ENCODE results near the gene SHB. TPM values are rescaled to one million over a fixed set of nuclear protein-coding genes. Genes with fewer than 3 reads are reported as not detected.

SHB gene
- total and polyA plus RNA-seq, 2 donors (not counting 3 experiments of a cell fraction or from before 2014, with no cell fraction given): 13.4 to 24.9 TPM

GRCh38 chr9:38039090-38039906 is 29.7 kb downstream of the SHB start:
- BruUV-seq (replicated peaks): no TSS peak
- H4K20me1 ChIP-seq (replicated peaks; ENCODE audit: control insufficient read depth, extremely low read depth, insufficient read depth, low read length): no peaks in the 10 kb centered on the region

GRCh38 chr9:38038307-38039089 is 30.5 kb downstream of the SHB start:
- peak overlapping the region; percentile 51 for H3K4me2 ChIP-seq (ENCODE audit: insufficient read depth, low read length)
- peaks cover 61% of the 10 kb centered on the region for H3K79me2 ChIP-seq (ENCODE audit: control insufficient read depth, insufficient read depth, low read length)
- H3K4me1 ChIP-seq (ENCODE audit: control insufficient read depth, extremely low read depth, insufficient read depth, low read length): peaks cover 54% of the 10 kb centered on the region
- intact Hi-C loops (cut with micrococcal nuclease): loop anchor here (1.0 to 2.0 kb wide), 3 partner anchors 9 to 30 kb away; partner anchors contain the start of gene SHB
- peak overlapping the region; percentile 50 for H3K9ac ChIP-seq (replicated peaks; ENCODE audit: extremely low read depth, insufficient read depth, low read length)
- dilution Hi-C loops (cut with MboI; ENCODE audit: extremely low pct_ligation_motif_present, low sequenced_read_pairs): no loop called here
- no peaks in the 10 kb centered on the region for H3K9me3 ChIP-seq (replicated peaks; ENCODE audit: control insufficient read depth, insufficient read depth, low read length)
- no peaks in the 10 kb centered on the region for H3K27me3 ChIP-seq (ENCODE audit: control insufficient read depth in 2 of 2, insufficient read depth in 2 of 2, low read length in 2 of 2)
- TF ChIP-seq POLR2AphosphoS5 (IDR thresholded peaks at IDR 0.05; ENCODE audit: insufficient read depth, low read depth, low read length): peak; percentile 6
- TF ChIP-seq GATA2 (IDR thresholded peaks at IDR 0.05; ENCODE audit: insufficient read depth, insufficient read length, low read depth, low read length): peak; percentile 17
- no peak for TF ChIP-seq JUN (IDR thresholded peaks at IDR 0.05; ENCODE audit: borderline replicate concordance, insufficient read depth, insufficient read length, low read depth)
- DNase-seq (ENCODE audit: low read depth, low spot score): peak; percentile 77
- peak; percentile 84 for FAIRE-seq
- no peak overlapping the region for H3K4me3 ChIP-seq (replicated peaks in 1 of 3; ENCODE audit: insufficient read depth in 1 of 3, low read depth in 1 of 3, low read length in 3 of 3)
- H4K20me1 ChIP-seq (replicated peaks; ENCODE audit: control insufficient read depth, extremely low read depth, insufficient read depth, low read length): no peaks in the 10 kb centered on the region
- ChIA-PET CTCF (interaction anchor here (0.6 to 3.4 kb wide), 4 partner anchors 9 to 125 kb away, joined by 3 to 12 read pairs (median 4); no protein-coding TSS in a partner anchor), POLR2A (interaction anchor here (1.0 to 1.1 kb wide), 2 partner anchors 9 to 75 kb away, joined by 3 read pairs; no protein-coding TSS in a partner anchor)
- H2AFZ ChIP-seq (ENCODE audit: low read depth, low read length): peak overlapping the region; percentile 13
- peak overlapping the region; percentile 77 for H3K27ac ChIP-seq (ENCODE audit: insufficient read depth, low read depth, low read length)
- H3K36me3 ChIP-seq (ENCODE audit: control insufficient read depth in 2 of 2, extremely low read depth in 1 of 2, insufficient read depth in 2 of 2, low read length in 2 of 2): no peaks in the 10 kb centered on the region
- BruUV-seq (replicated peaks): no TSS peak
- H3K9me1 ChIP-seq (replicated peaks; ENCODE audit: control insufficient read depth, extremely low read depth, insufficient read depth, low read length): no peaks in the 10 kb centered on the region

More at GRCh38 chr9:38039090-38039906, 29.7 kb downstream of the SHB start:
- no peak overlapping the region for H3K4me3 ChIP-seq (replicated peaks in 1 of 3; ENCODE audit: insufficient read depth in 1 of 3, low read depth in 1 of 3, low read length in 3 of 3)
- H3K9me3 ChIP-seq (replicated peaks; ENCODE audit: control insufficient read depth, insufficient read depth, low read length): no peaks in the 10 kb centered on the region
- DNase-seq (ENCODE audit: low read depth, low spot score) (peak; percentile 53), FAIRE-seq (peak; percentile 70)
- H3K4me1 ChIP-seq (ENCODE audit: control insufficient read depth, extremely low read depth, insufficient read depth, low read length): peaks cover 54% of the 10 kb centered on the region
- peak; percentile 26 for TF ChIP-seq FOS (IDR thresholded peaks at IDR 0.05; ENCODE audit: borderline replicate concordance, insufficient read depth, low read length)
- TF ChIP-seq GATA2 (IDR thresholded peaks at IDR 0.05; ENCODE audit: insufficient read depth, insufficient read length, low read depth, low read length): no peak
- intact Hi-C loops (cut with micrococcal nuclease): loop anchor here (1.0 to 2.0 kb wide), 3 partner anchors 8 to 30 kb away; partner anchors contain the start of gene SHB
- peak overlapping the region; percentile 51 for H3K4me2 ChIP-seq (ENCODE audit: insufficient read depth, low read length)
- H2AFZ ChIP-seq (ENCODE audit: low read depth, low read length): peak overlapping the region; percentile 13
- ChIA-PET CTCF (interaction anchor here (0.6 to 0.7 kb wide), 2 partner anchors 8 to 29 kb away, joined by 3 read pairs; partner anchors contain the start of gene SHB), POLR2A (interaction anchor here (1.0 kb wide), 1 partner anchor 8 kb away, joined by 3 read pairs; no protein-coding TSS in a partner anchor)
- peak overlapping the region; percentile 50 for H3K9ac ChIP-seq (replicated peaks; ENCODE audit: extremely low read depth, insufficient read depth, low read length)
- H3K27ac ChIP-seq (ENCODE audit: insufficient read depth, low read depth, low read length): peak overlapping the region; percentile 77
- no peaks in the 10 kb centered on the region for H3K27me3 ChIP-seq (ENCODE audit: control insufficient read depth in 2 of 2, insufficient read depth in 2 of 2, low read length in 2 of 2)
- dilution Hi-C loops (cut with MboI; ENCODE audit: extremely low pct_ligation_motif_present, low sequenced_read_pairs): no loop called here
- H3K79me2 ChIP-seq (ENCODE audit: control insufficient read depth, insufficient read depth, low read length): peaks cover 59% of the 10 kb centered on the region
- no peaks in the 10 kb centered on the region for H3K36me3 ChIP-seq (ENCODE audit: control insufficient read depth in 2 of 2, extremely low read depth in 1 of 2, insufficient read depth in 2 of 2, low read length in 2 of 2)
- no peaks in the 10 kb centered on the region for H3K9me1 ChIP-seq (replicated peaks; ENCODE audit: control insufficient read depth, extremely low read depth, insufficient read depth, low read length)

Data from endothelial cell of umbilical vein (primary cell).